Activated CD8-positive, alpha-beta memory T cell treated with anti-CD3 and anti-CD28 coated beads for 48 hours (primary cell): ENCODE measurements around the gene CFAP97D1.

Experiments used
- DNase-seq, 3 experiments: peaks; one replicate each; pipeline ENCODE4 v3.0.0-alpha.2; 2020; ENCODE audit warnings: low read depth in 2 of 3, low spot score in 2 of 3

The CFAP97D1 gene

GRCh38 chr17:43767713-43768059, 12.5 kb upstream of the CFAP97D1 start:
- DNase-seq = no peak

- DNase-seq = no peak
Measured at GRCh38 chr17:43768382-43768781, 11.9 kb upstream of the CFAP97D1 start.

- no peak for DNase-seq
Measured at GRCh38 chr17:43768943-43769342, 11.3 kb upstream of the CFAP97D1 start.

- no peak for DNase-seq
Measured at GRCh38 chr17:43769426-43769825, 10.8 kb upstream of the CFAP97D1 start.

- no peak for DNase-seq
Measured at GRCh38 chr17:43769859-43770258, 10.4 kb upstream of the CFAP97D1 start.

GRCh38 chr17:43770957-43771356, 9.3 kb upstream of the CFAP97D1 start:
- DNase-seq = no peak

GRCh38 chr17:43771463-43771862, 8.8 kb upstream of the CFAP97D1 start:
- no peak for DNase-seq

GRCh38 chr17:43772877-43773648, 7.2 kb upstream of the CFAP97D1 start:
- DNase-seq = no peak

- no peak for DNase-seq
Measured at GRCh38 chr17:43774304-43775250, 5.7 kb upstream of the CFAP97D1 start.

GRCh38 chr17:43778337-43779144, 1.7 kb upstream of the CFAP97D1 start, which contains the start of gene DUSP3:
Gene DUSP3 (minus strand): TSS chr17:43778977. CDS start chr17:43778924, 53 bp downstream.
- DNase-seq = peak; percentile 40 to 45 (median 42)

GRCh38 chr17:43779145-43780125, 800 bp upstream of the CFAP97D1 start:
- no peak for DNase-seq

- DNase-seq = no peak
Measured at GRCh38 chr17:43782913-43783680, 2.9 kb downstream of the CFAP97D1 start.

- DNase-seq = no peak
Measured at GRCh38 chr17:43784068-43784467, 3.8 kb downstream of the CFAP97D1 start.

GRCh38 chr17:43784628-43785101, 4.4 kb downstream of the CFAP97D1 start:
- no peak for DNase-seq

- no peak for DNase-seq
Measured at GRCh38 chr17:43787728-43788127, 7.5 kb downstream of the CFAP97D1 start.

GRCh38 chr17:43788540-43788939, 8.3 kb downstream of the CFAP97D1 start:
- no peak for DNase-seq

- no peak for DNase-seq
Measured at GRCh38 chr17:43789482-43789881, 9.2 kb downstream of the CFAP97D1 start.

- DNase-seq = no peak
Measured at GRCh38 chr17:43790311-43790940, 10.2 kb downstream of the CFAP97D1 start.

GRCh38 chr17:43791589-43791988, 11.4 kb downstream of the CFAP97D1 start:
- DNase-seq = no peak
